Dermis blood vessel endothelial cell (primary cell): ENCODE measurements around the gene CAMK4. TPM values are rescaled to one million over a fixed set of nuclear protein-coding genes. Genes with fewer than 3 reads are reported as not detected.
"Not testable (repeated sequence)": the region's sequence is repeated elsewhere in the genome, so short reads cannot be mapped to it uniquely, and the experiment has no call there.

ENCODE experiments used
- DNase-seq: peaks from one replicate; pipeline ENCODE4 v3.0.0; 2010
- total RNA-seq: library from RNA; depleted of rRNA; stranded (reverse); fragments of >200 nt; gene quantifications from 2 replicates; pipeline ENCODE4 v1.2.3, GENCODE V29; 2014

Gene CAMK4
- total RNA-seq, 1 donor from 2014 or later = under 0.01 TPM

DNA sequence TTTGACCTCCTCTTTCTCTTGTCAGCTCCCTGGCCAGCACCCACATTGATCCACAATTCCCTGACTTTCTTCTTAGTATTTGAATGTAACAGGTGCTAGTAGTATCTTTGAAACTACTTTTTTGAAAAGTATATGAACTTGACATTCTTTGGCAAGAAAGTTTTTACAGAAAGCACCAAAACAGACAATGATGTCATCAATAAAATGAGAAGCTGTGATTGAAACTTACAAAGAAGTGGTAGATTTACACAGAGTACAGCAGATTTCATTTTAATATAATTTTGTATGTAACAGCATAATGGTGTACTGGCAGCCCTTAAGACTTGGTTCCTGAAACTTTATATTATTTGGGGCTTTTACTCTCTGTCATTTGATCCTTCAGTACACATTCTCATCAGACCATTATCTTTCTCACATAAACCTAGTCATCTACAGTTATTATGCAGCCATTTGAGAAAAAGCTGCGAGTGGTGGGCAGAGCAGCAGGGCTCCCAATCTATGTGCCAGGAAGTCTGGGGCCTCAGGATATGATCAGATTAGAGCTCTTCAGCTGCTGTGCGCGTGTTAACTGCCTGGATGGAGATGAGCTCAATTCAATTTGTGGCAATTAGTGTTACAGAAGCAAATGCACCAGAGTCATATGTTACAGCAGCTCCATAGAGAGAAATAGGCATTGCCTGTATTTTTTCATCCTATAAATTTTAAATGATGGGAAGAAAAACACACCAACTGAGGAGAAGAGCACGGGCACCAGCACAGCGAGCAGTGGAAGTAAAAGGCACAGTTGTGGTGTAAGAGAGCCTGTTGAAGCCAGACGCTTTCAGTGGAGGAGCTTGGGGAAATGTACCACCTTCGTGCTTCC, 162.0 kb downstream of the CAMK4 start:
- no peak for DNase-seq

GRCh38 chr5:111386832-111387162, 162.6 kb downstream of the CAMK4 start:
- no peak for DNase-seq

- no peak for DNase-seq
These were observed 163.2 kb downstream of the CAMK4 start for GRCh38 chr5:111387361-111387760.

DNA sequence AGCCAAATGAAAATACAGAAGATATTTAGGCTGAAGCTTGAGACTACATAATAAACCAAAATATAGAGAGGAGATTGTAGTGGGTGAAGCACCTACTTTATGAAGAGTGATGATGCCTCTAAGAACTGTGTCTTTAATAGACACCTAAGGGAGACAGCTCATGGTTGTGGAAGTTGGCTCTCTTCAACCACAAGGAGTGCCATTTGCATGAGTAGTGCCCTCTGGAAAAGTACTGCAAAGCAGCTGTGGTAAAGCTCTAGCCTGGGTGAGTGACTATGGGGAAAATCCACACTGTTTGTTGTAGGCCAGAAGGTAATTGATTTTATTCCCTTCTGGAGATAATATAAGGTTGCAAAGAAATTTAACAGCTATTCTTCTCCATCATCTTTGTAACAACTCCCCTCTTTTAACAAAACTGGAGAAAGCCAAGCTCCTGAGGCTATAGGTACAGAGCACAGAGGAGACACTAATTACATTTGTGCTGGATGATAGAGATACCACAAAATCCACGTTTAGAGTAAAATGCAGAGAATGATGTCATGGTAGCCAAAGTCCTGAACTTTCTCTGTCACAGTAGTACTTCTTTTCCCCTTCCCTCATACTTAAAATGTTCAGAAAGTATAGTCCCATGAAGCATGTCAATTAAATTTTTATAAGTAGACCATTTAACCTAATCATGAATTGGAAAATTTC, 165.4 kb downstream of the CAMK4 start:
- no peak for DNase-seq

DNA sequence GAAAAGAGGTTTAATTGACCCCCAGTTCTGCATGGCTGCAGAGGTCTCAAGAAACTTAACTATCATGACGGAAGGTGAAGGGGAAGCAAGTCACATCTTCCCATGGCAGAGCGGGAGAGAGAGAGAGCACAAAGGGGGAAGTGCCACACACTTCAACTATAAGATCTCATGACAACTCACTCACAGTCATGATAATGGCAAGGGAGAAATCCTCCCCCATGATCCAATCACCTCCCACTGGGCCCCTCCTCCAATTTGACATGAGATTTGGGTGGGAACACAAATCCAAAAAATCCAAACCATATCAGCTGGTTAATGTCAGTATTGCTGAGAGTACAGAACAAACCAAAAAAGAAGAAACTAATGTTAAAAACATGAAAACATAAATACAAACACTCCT, 168.0 kb downstream of the CAMK4 start:
- no peak for DNase-seq

DNA sequence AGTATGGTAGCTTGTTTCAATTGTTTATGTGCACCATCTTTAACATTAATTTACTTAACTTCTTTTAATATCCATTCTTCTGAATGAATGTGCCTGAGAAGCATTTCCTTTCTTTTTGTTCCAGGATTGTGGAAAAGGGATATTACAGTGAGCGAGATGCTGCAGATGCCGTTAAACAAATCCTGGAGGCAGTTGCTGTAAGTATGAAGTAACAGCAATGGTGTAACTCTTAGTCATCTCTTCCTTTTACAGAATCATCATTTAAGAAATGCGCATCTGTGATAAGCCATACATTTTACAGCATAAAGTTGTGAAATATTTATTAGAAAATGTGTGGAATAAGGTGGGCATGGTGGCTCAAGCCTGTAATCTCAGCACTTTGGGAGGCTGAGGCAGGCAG, 170.4 kb downstream of the CAMK4 start:
- DNase-seq = peak; percentile 1

- DNase-seq = no peak
These were observed 173.8 kb downstream of the CAMK4 start for GRCh38 chr5:111398013-111398412.

- no peak for DNase-seq
These were observed 174.9 kb downstream of the CAMK4 start for GRCh38 chr5:111399113-111399512.

DNA sequence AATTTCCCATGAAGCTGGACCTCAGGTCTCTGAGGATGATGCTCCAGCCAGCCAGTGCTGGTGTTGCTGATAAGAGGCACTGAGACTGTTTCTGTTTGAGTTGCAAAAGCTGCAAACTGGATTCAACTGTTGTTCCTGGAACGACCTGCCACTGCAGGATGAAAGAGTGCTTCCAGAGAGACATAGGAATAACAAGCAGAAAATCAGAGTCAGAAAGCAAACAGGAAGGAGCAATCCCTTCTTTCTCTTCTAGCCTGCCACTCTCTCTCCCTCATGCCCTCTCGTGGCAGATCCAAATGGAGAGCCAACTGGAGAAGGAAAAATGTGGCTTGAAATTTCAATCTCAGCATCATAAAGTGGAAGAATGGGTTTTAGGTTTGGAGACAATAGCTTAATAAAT, 177.7 kb downstream of the CAMK4 start:
- no peak for DNase-seq

DNA sequence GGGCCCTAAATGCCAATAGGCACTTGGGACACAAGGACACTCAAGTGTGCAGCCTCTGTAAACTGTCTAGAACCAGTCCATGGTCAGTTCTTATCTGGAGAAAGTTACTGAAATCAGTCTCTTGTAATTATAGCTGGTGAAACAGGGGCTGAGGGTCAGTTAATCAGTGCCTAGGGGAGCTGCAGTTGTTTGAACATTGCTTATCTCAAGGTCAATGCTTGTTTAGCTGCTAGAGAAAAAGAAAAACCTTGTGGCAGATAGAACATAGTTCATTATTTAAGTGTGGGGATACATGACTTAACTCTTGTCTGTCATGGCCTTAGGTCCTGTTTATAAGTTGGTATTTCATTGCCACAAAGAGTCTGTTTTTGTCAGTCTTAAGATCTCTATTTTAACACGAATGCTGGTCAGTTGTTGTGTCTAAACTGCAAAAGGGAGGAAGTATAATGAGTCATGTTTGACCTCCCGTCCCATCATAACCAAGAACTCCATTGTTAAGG, 180.1 kb downstream of the CAMK4 start:
- DNase-seq = peak; percentile 4

- DNase-seq = no peak
These were observed 183.4 kb downstream of the CAMK4 start for GRCh38 chr5:111407562-111407961.

GRCh38 chr5:111408817-111409216, 184.6 kb downstream of the CAMK4 start:
- DNase-seq = no peak

DNA sequence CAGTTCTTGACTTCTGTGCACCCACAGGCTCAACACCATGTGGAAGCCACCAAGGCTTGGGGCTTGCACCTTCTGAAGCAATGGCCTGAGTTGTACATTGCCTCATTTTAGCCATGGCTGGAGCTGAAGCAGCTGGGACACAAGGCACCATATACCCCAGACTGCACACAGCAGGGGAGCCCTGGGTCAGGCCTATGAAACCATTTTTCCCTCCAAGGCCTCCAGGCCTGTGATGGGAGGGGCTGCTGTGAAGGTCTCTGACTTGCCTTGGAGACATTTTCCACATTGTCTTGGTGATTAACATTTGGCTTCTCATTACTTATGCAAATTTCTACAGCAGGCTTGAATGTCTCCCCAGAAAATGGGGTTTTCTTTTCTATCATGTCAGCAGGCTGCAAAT, 185.1 kb downstream of the CAMK4 start:
- not testable (repeated sequence) for DNase-seq

- not testable (repeated sequence) for DNase-seq
These were observed 185.9 kb downstream of the CAMK4 start for GRCh38 chr5:111410067-111410466.

GRCh38 chr5:111411301-111411700, 187.1 kb downstream of the CAMK4 start:
- DNase-seq = no peak

DNA sequence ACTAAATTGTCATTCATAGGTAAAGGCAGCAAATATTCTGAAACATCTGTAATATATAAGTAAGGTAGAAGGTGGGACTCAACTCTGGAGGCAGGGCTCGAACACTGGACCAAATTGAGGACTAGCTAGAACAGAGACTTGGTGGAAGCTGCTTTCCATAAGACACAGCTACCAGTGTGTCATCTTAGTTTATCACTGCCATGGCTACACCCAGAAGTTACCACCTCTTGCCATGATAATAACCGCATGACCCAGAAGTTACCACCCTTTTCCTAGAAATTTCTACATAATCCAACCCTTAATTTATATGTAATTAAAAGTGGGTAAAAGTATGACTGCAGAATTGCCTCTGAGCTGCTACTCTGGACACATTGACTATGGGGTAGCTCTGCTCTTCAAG, 188.4 kb downstream of the CAMK4 start:
- DNase-seq = no peak

GRCh38 chr5:111415053-111415452, 190.9 kb downstream of the CAMK4 start:
- no peak for DNase-seq

GRCh38 chr5:111422245-111422644, 198.1 kb downstream of the CAMK4 start:
- DNase-seq = no peak

- DNase-seq = no peak
These were observed 198.8 kb downstream of the CAMK4 start for GRCh38 chr5:111422747-111423720.

DNA sequence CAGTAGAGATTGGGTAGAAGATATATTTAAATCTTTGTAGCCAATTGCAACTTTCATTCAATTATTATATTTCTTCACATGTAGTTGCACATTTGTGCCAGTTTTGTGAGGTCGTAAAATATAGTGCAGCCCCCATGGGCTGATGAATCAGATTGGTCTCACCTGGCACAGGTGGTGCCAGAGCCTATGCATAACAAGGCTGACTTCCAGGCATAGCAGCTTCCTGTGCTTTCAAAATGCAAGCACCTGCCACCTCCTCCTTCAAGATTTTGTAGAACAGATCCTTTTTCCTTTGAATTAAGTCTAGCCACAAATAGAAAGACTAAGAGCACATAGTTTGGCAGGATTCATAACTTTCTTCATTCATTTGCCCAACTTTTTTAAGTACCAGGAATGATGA, 201.0 kb downstream of the CAMK4 start:
- DNase-seq = no peak

DNA sequence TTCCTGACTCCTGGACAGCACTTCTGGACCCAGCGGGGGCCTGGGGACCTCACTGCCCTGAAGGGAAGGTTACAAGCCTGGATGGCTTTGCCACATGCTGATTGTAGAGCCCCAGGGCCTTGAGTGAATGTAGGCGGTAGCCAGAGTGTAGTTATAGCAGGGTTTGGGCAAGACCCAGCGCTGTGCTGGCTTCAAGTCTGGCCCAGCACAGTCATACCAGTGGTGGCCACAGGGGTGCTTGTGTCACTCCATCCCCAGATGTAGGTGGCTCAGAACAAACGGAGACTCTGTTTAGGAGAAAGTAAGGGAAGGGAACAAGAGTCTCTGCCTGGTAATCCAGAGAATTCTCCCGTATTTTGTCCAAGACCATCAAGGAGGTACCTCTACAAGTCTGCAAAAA, 203.6 kb downstream of the CAMK4 start:
- DNase-seq = no peak

DNA sequence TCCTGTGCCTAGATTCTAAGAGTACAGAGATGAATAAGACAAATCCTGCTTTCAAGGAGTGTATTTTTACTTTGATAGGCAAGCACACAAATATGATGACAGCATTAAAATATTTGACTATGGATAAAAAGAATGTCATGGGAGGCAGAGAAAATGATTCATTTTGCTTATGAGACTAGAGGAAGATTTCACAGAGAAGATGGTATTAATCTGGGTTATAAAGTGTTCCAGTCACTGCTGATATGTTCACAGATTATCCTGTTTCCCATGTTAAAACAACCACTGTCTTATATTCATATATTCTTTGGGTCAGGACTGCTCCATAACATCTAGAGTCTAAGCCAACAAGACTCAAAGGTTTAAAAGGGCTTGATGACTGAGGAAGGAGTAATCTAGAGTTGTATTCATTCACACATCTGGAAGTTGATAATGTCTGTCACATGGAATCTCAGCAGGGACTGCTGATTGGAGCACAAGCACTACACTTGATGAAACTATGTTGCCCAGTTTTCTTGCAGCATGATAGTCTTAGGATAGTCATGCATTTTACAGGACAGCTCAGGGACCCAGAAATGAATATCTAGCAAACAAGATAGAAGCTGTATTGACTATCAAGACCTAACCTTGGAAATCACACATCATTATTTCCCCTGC, 208.8 kb downstream of the CAMK4 start:
- DNase-seq = no peak
